Gastrocnemius medialis (tissue), 4 donors: ENCODE data around the gene TRAK1. TPM values are rescaled to one million over a fixed set of nuclear protein-coding genes. Genes with fewer than 3 reads are reported as not detected.

Experiments
- ATAC-seq, 2 donors: fragments of 150-250 bp; one replicate each; pipeline ENCODE4 v1.9.1; 2016
- DNase-seq, 2 donors: peaks; one replicate each; pipeline ENCODE4 v3.0.0-alpha.2; 2019
- H3K27ac ChIP-seq, 4 donors: fragments of 200-600 bp; sonication (generic); 1 replicate in 1 of 4; 2 replicates in 3 of 4; pipeline ENCODE4 v1.5.1; 2016 to 2018; ENCODE audit warnings: mild to moderate bottlenecking in 2 of 4, moderate library complexity in 1 of 4
- H3K27me3 ChIP-seq, 3 donors: fragments of 200-600 bp; sonication (generic) in 2 of 3; 1 replicate in 1 of 3; 2 replicates in 2 of 3; pipeline versions ENCODE4 v1.5.1 to v1.6.0; 2016 to 2019; ENCODE audit warnings: mild to moderate bottlenecking in 1 of 3, moderate library complexity in 1 of 3
- H3K36me3 ChIP-seq, 2 donors: fragments of 200-600 bp; sonication (generic) in 1 of 2; one replicate each; pipeline ENCODE4 v1.5.1; 2017 to 2018
- H3K4me1 ChIP-seq, 2 donors: fragments of 200-600 bp; sonication (generic) in 1 of 2; one replicate each; pipeline ENCODE4 v1.5.1; 2016 to 2017; ENCODE audit warnings: mild to moderate bottlenecking in 2 of 2
- H3K4me3 ChIP-seq, 4 donors: fragments of 200-600 bp; sonication (generic) in 3 of 4; 1 replicate in 1 of 4; 2 replicates in 3 of 4; pipeline ENCODE4 v1.5.1; 2016 to 2019; ENCODE audit warnings: mild to moderate bottlenecking in 2 of 4
- H3K9me3 ChIP-seq, 3 donors: fragments of 200-600 bp; sonication (generic) in 2 of 3; 1 replicate in 1 of 3; 2 replicates in 2 of 3; pipeline ENCODE4 v1.5.1; 2016 to 2019
- CTCF ChIP-seq, 5 experiments: fragments of 450-650 bp in 3 of 5; fragments of 200-600 bp in 2 of 5; sonication (generic) in 2 of 5; IDR thresholded peaks in 4 of 5; conservative IDR thresholded peaks in 1 of 5; 1 replicate in 4 of 5; 2 replicates in 1 of 5; pipeline ENCODE4 v1.5.1; 2016 to 2019; ENCODE audit warnings: antibody characterized with exemption in 5 of 5, mild to moderate bottlenecking in 3 of 5, moderate library complexity in 3 of 5
- POLR2A ChIP-seq, 2 donors: fragments of 450-650 bp; IDR thresholded peaks; one replicate each; pipeline ENCODE4 v1.6.1; 2017; ENCODE audit warnings: antibody characterized with exemption in 2 of 2, mild to moderate bottlenecking in 2 of 2, moderate library complexity in 2 of 2
- in situ Hi-C, 4 donors: fragments of 200-750 bp; cut with MboI; loops; one replicate each; pipeline versions ENCODE4 v1.15.0 to v1.8.0; 2017; ENCODE audit warnings: low sequenced_read_pairs in 4 of 4
- intact Hi-C: fragments of 100-400 bp; cut with DNase I; formaldehyde crosslinking; loops from one replicate; pipeline ENCODE4 v1.15.1; 2023; ENCODE audit warnings: low total_unique reads
- total RNA-seq, 4 donors: library from RNA; depleted of rRNA; stranded (reverse); fragments of >200 nt; gene quantifications; one replicate each; pipeline versions ENCODE4 v1.1.0 to v1.2.3, GENCODE V29; 2016

Gene TRAK1
- total RNA-seq, 4 donors from 2014 or later = 59.5 to 109 (median 98.6) TPM

GRCh38 chr3:42184651-42185443 is 93.7 kb downstream of the TRAK1 start:
- peaks cover 32 to 50% of the 10 kb centered on the region in 2 donors for H3K4me1 ChIP-seq
- ATAC-seq = no peak
- H3K36me3 ChIP-seq = no peaks in the 10 kb centered on the region
- no peak for DNase-seq
- H3K27me3 ChIP-seq = no peaks in the 10 kb centered on the region
- TF ChIP-seq CTCF (IDR thresholded peaks at IDR 0.05 in 4 of 5, conservative IDR thresholded peaks at IDR 0.05 in 1 of 5) (no peak), POLR2A (IDR thresholded peaks at IDR 0.05) (no peak)
- intact Hi-C loops = no loop called here
- in situ Hi-C loops = loop anchor here (5.0 to 25.0 kb wide), 3 partner anchors 63 to 173 kb away; no protein-coding TSS in a partner anchor
- H3K27ac ChIP-seq = peak overlapping the region in 2 of 4 donors; percentile 30 to 48
- no peaks in the 10 kb centered on the region for H3K9me3 ChIP-seq
- H3K4me3 ChIP-seq = no peak overlapping the region

GRCh38 chr3:42187936-42188335 is 96.8 kb downstream of the TRAK1 start:
- no peaks in the 10 kb centered on the region for H3K9me3 ChIP-seq
- H3K36me3 ChIP-seq = no peaks in the 10 kb centered on the region
- H3K27me3 ChIP-seq = no peaks in the 10 kb centered on the region
- H3K27ac ChIP-seq = peak overlapping the region in 3 of 4 donors; percentile 29 to 56 (median 41)
- H3K4me1 ChIP-seq = peaks cover 29 to 41% of the 10 kb centered on the region in 2 donors
- ATAC-seq = no peak
- H3K4me3 ChIP-seq = no peak overlapping the region
- in situ Hi-C loops (loop anchor here (5.0 to 25.0 kb wide), 3 partner anchors 66 to 176 kb away; no protein-coding TSS in a partner anchor), intact Hi-C loops (no loop called here)
- no peak for DNase-seq
- TF ChIP-seq POLR2A (IDR thresholded peaks at IDR 0.05) = no peak
- no peak for TF ChIP-seq CTCF (IDR thresholded peaks at IDR 0.05 in 4 of 5, conservative IDR thresholded peaks at IDR 0.05 in 1 of 5)

- Histone ChIP-seq H3K9me3 (no peaks in the 10 kb centered on the region), H3K27ac (peak overlapping the region in 3 of 4 donors; percentile 29 to 56 (median 41)), H3K4me1 (peaks cover 25 to 37% of the 10 kb centered on the region in 2 donors), H3K27me3 (no peaks in the 10 kb centered on the region), H3K4me3 (no peak overlapping the region), H3K36me3 (no peaks in the 10 kb centered on the region)
- in situ Hi-C loops = loop anchor here (5.0 to 25.0 kb wide), 3 partner anchors 66 to 176 kb away; no protein-coding TSS in a partner anchor
- TF ChIP-seq CTCF (IDR thresholded peaks at IDR 0.05 in 4 of 5, conservative IDR thresholded peaks at IDR 0.05 in 1 of 5) (no peak), POLR2A (IDR thresholded peaks at IDR 0.05) (no peak)
- ATAC-seq (no peak), DNase-seq (no peak)
- intact Hi-C loops = no loop called here
These were observed 97.2 kb downstream of the TRAK1 start for GRCh38 chr3:42188376-42188775.

GRCh38 chr3:42189001-42189460 is 97.9 kb downstream of the TRAK1 start:
- Histone ChIP-seq H3K27ac (peak overlapping the region in 3 of 4 donors; percentile 11 to 56 (median 41)), H3K4me3 (no peak overlapping the region), H3K9me3 (no peaks in the 10 kb centered on the region), H3K27me3 (no peaks in the 10 kb centered on the region), H3K36me3 (no peaks in the 10 kb centered on the region), H3K4me1 (peaks cover 18 to 30% of the 10 kb centered on the region in 2 donors)
- intact Hi-C loops (no loop called here), in situ Hi-C loops (loop anchor here (5.0 to 25.0 kb wide), 3 partner anchors 67 to 177 kb away; no protein-coding TSS in a partner anchor)
- TF ChIP-seq POLR2A (IDR thresholded peaks at IDR 0.05) = no peak
- TF ChIP-seq CTCF (IDR thresholded peaks at IDR 0.05 in 4 of 5, conservative IDR thresholded peaks at IDR 0.05 in 1 of 5) = no peak
- no peak for DNase-seq
- no peak for ATAC-seq
